LNCaP clone FGC (cell line): ENCODE measurements around the gene SIGLEC9.

Source experiments
- DNase-seq: peaks from one replicate; pipeline ENCODE4 v3.0.0-alpha.2; 2011; ENCODE audit warnings: low read depth
- H3K4me3 ChIP-seq: 2 replicates; pipeline ENCODE4 v1.5.1; 2011; ENCODE audit warnings: mild to moderate bottlenecking, low read depth, low read length, control low read depth
- TF ChIP-seq, protein P1 (sequence below): IDR thresholded peaks from 2 replicates; pipeline ENCODE4 v1.5.1; 2012; ENCODE audit warnings: mild to moderate bottlenecking; ENCODE audit not compliant: control insufficient read depth, insufficient read depth; ENCODE audit errors: extremely low read depth

SIGLEC9 gene

DNA sequence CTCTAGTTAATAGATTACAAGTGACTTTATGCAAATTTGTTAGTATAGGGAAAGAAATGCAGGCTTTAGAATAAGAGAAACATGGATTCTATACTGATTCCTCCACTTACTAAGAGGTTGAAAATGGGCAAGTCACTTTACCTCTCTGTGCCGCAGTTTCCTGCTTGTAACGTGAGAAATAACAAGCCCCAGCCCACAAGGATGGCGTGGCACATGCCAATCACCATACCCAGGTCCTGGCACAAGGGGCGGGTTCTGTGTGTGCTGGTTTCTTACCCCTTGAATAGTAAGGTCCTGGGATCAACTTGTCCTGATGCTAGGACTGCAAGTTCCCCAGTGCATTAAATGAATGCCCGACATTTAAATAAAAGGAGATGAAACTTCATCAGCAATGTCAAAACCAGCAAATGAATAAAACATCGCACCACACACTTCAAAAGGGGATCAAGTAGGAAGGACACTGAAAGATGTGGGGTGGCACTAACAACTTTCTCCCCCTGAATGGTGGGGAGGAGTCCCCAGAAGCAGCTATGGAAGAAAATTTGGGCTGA is 7.9 kb upstream of the SIGLEC9 start:
- H3K4me3 ChIP-seq: no peak overlapping the region
- TF ChIP-seq, protein P1, sequence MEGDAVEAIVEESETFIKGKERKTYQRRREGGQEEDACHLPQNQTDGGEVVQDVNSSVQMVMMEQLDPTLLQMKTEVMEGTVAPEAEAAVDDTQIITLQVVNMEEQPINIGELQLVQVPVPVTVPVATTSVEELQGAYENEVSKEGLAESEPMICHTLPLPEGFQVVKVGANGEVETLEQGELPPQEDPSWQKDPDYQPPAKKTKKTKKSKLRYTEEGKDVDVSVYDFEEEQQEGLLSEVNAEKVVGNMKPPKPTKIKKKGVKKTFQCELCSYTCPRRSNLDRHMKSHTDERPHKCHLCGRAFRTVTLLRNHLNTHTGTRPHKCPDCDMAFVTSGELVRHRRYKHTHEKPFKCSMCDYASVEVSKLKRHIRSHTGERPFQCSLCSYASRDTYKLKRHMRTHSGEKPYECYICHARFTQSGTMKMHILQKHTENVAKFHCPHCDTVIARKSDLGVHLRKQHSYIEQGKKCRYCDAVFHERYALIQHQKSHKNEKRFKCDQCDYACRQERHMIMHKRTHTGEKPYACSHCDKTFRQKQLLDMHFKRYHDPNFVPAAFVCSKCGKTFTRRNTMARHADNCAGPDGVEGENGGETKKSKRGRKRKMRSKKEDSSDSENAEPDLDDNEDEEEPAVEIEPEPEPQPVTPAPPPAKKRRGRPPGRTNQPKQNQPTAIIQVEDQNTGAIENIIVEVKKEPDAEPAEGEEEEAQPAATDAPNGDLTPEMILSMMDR: no peak
- no peak for DNase-seq

DNA sequence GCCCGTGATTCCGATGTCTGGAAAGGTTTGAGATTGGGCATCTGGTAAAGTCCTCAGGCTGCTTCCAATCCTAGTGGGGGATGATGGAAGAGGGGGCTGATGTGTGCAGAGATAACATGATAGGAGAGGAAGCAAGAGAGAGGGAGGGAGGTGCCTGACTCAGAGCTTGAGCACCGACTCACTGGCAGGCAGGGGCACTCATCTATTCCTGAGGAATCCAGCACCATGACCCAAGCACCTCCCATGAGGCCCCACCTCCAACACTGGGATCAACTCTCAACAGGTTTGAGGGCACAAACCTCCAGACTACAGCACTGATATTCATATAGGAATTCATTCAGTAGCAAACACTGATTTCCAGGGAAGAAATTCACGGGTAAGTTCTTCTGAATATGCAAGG is 5.6 kb upstream of the SIGLEC9 start:
- TF ChIP-seq, protein P1: no peak
- H3K4me3 ChIP-seq: no peak overlapping the region
- no peak for DNase-seq

DNA sequence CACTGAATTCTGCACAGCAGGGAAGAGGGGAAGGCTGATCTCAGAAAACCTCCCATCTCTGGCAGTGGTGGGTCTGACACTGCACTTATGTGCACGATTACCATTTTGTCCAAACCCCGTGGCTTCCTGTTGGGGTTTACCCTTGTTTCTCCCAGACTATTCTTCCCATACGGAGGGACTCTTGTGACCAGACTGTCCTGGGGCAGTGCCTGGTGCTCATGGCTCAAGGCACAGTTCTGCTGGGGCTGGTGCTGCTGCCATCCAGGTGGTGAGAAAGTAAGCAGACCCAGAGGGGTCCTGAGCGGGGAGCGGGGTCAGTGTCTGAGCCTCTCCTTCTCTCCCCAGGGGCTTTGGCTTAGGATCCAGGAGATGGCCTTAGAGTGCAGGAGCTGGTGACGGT is 5.1 kb upstream of the SIGLEC9 start:
- DNase-seq: no peak
- TF ChIP-seq, protein P1: no peak
- no peak overlapping the region for H3K4me3 ChIP-seq

DNA sequence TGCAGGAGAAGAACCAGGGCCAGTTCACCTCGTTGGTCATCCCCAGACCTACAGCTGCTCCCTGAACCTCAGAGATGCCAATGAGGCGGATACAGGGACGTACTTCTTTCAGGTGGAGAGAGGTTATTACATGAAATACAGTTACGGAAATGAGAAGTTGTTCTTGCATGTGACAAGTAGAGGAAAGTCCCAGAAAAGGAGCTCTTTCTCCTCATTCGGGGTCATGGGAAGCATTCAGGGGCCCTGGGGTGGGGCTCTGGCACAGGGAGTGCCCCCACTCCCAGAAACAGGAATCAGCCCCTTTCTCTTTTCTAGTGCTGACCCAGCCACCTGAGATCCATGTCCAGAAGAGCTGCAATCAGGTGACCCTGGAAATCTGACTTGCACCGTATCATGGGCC is 4.5 kb upstream of the SIGLEC9 start:
- DNase-seq: no peak
- TF ChIP-seq, protein P1: no peak
- no peak overlapping the region for H3K4me3 ChIP-seq

DNA sequence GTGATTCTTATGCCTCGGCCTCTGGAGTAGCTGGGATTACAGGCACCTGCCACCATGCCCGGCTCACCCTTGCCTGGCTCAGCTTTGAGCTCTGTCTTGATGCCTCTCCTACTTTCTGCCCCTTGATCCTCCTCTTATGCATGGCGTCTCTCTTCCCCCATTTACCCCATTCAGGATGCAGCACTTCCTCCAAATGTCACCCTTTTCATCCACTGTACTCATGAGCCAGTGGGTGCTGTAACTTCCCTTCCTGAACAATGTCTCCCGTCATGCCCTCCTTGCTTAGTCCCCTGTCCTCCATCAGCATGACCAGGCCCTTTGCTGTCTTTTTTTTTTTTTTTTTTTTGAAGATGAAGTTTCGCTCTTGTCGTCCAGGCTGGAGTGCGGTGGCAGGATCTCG is 3.4 kb upstream of the SIGLEC9 start:
- no peak overlapping the region for H3K4me3 ChIP-seq
- DNase-seq: no peak
- TF ChIP-seq, protein P1: no peak

DNA sequence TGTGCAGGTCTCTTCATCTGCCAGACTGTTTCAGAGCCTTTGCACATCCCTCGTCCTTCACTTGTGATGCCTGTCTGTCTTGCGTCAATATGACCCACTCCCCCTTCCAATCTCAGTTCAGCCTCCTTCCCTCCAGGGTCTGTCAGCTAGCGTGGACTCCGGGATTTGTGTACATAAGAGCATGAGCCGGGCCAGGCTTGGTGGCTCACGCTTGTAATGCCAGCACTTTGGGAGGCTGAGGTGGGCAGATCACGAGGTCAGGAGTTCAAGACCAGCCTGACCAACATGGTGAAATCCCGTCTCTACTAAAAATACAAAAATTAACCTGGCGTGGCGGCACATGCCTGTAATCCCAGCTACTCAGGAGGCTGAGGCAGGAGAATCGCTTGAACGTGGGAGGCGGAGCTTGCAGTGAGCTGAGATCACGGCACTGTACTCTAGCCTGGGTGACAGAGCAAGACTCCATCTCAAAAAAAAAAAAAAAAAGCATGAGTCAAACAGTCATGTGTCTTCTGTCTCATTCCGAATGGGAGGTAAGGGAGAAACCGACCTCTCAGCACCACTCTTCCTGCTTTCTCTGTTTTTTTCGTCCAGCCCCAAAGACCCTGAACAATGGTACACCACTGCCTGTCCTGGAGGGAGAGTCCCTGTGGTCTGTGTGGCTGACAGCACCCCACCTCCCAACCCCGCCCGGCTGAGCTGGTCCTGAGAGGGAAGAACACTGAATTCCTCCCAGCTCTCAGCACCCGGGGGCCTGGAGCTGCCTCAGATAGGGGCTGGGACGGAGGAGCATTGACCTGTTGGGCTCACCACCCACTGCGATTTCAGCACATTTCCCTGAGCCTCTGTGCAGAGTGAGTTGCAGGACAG is 2.4 kb upstream of the SIGLEC9 start:
- no peak for DNase-seq
- TF ChIP-seq, protein P1: no peak
- no peak overlapping the region for H3K4me3 ChIP-seq
